AG04449 (cell line): ENCODE results near the gene SOX10.

Experiments used
- CTCF ChIA-PET: fragments of 350-600 bp; formaldehyde crosslinking; extraction: SDS; loops from one replicate; lab custom pipeline; 2021; ENCODE audit warnings: antibody characterized with exemption; lab: Yijun Ruan, JAX
- POLR2A ChIA-PET: fragments of 400-600, 350-600 bp; formaldehyde crosslinking; extraction: SDS; loops from one replicate; lab custom pipeline; 2020; ENCODE audit warnings: antibody characterized with exemption, inconsistent platforms; lab: Yijun Ruan, JAX
- DNase-seq: peaks from one replicate; pipeline ENCODE4 v3.0.0-alpha.2; 2010; ENCODE audit warnings: low read depth, low spot score
- H3K4me3 ChIP-seq: 2 replicates; pipeline ENCODE4 v1.5.1; 2011; ENCODE audit warnings: low read depth, mild to moderate bottlenecking, control low read depth, low read length
- CTCF ChIP-seq: IDR thresholded peaks from one replicate; pipeline ENCODE4 v1.5.1; 2011; ENCODE audit warnings: mild to moderate bottlenecking, moderate library complexity, low read length, control low read depth, inconsistent platforms; ENCODE audit not compliant: insufficient read depth; ENCODE audit errors: missing control alignments

Gene SOX10

DNA sequence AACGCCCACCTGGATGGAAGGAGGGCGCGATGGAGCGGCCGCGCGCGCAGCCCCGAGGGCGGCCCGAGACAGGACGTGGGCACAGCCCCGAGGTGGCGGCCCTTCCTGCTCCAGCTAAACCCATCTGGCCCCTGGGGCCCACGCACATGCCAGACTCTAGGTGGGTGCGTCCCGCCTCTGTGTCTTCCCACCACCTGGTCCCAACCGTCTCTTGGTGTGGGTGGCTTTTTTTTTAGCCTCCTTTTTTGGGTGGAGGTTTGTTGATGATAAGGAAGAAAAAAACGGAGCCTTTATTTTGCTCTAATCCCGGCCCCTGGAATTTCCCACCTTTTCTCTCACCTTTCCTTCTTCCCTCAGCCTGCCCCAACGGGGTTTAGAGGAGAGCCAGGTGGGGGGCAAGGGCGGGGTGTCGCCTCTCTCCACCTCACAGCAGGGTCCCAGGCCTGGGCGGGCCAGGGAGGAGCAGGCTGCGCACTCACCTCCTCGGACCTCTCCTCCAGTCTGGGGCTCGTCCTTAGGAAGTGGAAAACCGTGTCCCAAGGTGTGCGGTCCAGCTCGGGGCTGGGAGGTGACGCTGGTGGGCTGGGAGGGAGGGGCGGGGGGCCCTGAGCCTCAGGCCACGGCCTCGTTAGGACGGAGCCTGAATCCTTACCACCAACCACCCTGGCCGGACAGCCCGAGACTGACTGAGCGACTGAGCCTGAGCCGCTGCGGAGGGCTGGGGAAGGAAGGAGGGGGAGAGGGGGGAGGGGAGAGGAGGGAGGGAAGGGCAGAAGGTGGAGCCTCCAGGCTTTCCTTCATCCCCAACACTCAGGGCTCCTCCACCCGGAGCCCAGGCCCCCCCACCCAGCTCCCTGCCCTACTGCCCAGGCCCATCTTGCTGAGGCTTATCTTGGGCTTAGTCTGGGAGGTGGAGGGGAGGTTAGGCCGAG is at the start of gene SOX10:
Gene SOX10 (minus strand): TSS at position 696 of the 932 bp plus-strand sequence. CDS start 771 bp downstream, outside the sequence.
- no peak for TF ChIP-seq CTCF
- H3K4me3 ChIP-seq, result no peak within 1 kb of the TSS
- POLR2A ChIA-PET, result no interaction called here
- DNase-seq, result no peak
- CTCF ChIA-PET, result no interaction called here

DNA sequence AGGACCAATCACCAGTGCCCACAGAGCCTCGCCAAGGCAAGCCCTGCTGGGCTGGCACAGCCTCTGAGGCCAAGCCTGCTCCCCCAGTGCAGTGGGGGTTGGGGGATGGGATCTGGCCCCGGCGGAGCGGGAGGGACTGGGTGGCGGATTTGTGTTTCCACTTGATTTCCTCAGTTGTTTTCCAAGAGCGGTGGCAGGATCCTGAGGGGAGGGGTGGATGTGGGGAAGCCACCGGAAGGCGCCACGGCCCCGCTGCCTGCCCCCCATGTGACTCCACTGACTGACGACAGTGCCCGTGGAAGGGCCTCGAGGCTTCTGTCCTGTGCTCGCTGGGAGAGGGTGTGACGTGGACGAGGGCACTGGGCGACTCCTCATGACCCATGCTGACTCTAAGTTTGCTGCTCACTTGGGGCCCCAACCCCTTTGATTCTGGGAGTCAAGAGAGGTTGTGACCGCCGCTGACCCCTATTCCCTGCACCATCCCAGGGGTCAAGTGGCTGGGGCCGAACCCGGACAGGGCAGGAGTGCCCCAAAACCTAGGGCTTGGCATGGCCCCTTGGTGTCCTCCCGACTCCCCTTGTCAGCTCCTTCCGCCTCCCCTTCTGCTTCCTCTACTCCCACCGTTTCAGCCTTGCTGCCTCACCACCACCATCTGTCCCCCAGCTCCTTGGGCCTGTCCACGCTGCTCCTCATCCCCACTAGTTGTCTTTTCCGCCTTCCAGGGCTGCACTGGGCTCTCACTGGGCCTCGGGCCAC is 49.3 kb upstream of the SOX10 start:
- ChIA-PET POLR2A (no interaction called here), CTCF (interaction anchor here (0.7 to 4.8 kb wide), 5 partner anchors 9 to 648 kb away, joined by 3 to 39 read pairs (median 4); partner anchors contain the start of gene TOMM22)
- TF ChIP-seq CTCF, result no peak
- no peak overlapping the region for H3K4me3 ChIP-seq
- no peak for DNase-seq

- H3K4me3 ChIP-seq, result no peak overlapping the region
- ChIA-PET CTCF (interaction anchor here (1.4 to 1.7 kb wide), 3 partner anchors 10 to 19 kb away, joined by 3 to 7 read pairs (median 3); no protein-coding TSS in a partner anchor), POLR2A (no interaction called here)
- no peak for TF ChIP-seq CTCF
- DNase-seq, result no peak
Measured at GRCh38 chr22:38032681-38033521, 48.5 kb upstream of the SOX10 start.

GRCh38 chr22:38031491-38031890 is 47.1 kb upstream of the SOX10 start:
- CTCF ChIA-PET, result interaction anchor here (1.6 to 1.7 kb wide), 2 partner anchors 12 to 21 kb away, joined by 3 to 7 read pairs; no protein-coding TSS in a partner anchor
- no peak overlapping the region for H3K4me3 ChIP-seq
- no peak for TF ChIP-seq CTCF
- POLR2A ChIA-PET, result no interaction called here
- DNase-seq, result no peak

DNA sequence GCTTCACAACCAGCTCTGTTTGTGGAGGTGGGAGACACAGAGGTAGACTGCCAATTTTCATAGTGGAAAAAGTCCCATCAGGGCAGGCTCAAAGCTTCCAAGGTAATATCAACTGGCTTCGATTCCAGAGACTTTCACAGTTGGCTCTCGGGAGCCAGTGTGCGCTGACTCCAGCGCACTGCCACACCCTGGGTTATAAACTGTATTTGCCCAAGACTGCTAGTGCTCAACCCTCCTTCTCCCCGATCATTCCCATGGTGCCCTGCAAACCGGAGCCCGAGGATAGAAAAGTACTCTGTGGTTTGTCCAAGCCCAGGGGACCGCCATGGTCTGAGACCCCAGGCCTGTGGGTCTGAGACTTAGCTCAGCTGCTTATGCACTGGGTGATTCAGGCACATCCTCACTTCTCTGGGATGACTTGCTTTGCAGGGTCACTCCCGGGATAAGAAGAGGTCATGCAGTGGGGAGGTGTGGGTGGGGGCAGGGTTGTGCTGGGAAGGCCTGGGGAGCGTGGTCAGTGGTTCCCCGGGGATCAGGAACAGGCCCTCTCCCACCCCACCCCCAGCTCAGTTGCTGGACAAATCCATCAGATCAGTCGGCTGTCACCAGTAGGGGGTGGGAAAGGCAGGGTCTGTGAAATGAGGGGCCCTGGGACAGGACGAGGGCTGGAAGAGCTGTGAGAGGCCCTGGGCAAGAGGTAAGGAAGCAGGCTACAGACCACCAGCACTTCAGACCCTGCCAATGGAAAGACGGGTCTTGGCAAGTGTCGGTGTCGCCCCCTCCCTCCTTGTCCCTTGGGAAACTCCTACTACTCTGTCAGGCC is 46.2 kb upstream of the SOX10 start:
- no peak overlapping the region for H3K4me3 ChIP-seq
- POLR2A ChIA-PET, result no interaction called here
- CTCF ChIA-PET, result interaction anchor here (1.4 kb wide), 1 partner anchor 22 kb away, joined by 4 read pairs; no protein-coding TSS in a partner anchor
- DNase-seq, result no peak
- no peak for TF ChIP-seq CTCF
